COLO668 (cell line): ENCODE data around the gene GADL1.

Source experiments
- DNase-seq: peaks from one replicate; lab custom pipeline; 2025; ENCODE audit not compliant: unreplicated experiment; lab: John Stamatoyannopoulos, UW

GADL1 gene

DNA sequence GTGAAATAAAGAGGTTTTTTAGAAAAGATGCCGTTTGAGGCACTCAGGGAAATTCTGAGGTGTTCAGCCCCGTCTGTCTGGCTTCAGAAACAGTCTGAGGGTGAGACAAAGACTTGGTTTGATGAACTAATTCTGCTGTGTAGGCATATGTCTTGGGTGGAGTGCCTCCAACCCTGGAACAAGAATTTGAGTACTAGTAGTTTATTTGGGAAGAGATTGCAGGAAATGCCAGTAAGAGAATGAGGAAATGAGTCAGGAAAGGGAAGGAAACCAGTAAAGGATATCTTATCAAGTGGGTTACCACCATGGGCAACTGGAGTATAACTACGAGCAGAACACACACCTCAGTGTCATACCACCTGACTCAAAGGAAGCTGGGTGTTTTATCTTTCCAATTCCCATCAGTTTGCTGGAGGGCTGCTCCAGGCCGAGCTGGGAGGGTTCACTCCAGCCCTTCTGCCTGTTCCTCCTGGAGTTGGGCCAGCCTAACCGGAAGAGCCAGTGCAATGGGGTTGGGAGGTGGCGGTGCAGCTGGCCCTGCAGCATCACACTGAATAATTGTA lies 212.7 kb downstream of the GADL1 start:
- DNase-seq: no peak

DNA sequence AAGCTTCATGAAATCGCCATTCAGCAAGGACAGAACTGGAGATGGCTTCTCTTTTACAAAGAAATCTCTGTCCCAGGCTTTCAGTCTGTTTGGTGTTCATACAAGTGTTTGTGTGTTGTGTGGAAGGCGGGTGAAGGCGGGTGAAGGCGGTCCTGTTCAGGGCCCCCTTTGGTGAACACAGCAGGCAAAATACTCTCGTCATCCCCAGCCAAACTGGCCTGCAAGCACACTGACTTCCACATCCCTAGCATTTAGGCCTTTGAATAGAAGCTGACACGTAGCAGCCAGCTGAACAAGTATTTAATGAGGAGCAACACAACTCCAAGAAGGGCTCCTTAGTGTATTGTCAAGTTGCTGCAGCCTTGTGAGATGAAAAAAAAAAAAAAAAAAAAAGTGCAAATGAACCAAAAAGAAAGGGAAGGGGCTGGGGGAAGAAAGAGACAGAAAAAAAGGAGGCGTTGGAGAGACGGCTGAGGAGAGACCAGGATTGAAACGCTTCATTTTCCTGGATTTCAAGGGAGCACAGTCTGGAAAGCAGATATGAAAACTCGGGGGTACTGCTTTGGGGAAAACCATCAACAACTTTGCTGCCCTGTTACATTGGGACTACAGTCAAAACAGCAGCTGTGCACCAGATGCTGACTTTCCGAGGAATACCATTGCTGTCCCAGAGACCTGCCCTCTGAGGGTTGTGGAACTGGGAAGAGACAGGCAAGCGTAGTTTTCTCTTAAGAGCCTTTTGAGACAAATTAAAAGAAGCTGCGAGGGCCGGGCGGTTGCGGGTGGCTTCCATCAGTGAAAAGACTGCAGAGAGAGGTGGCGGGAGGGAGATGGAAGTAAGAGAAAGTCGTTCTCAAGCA lies 213.4 kb downstream of the GADL1 start:
- no peak for DNase-seq

GRCh38 chr3:30679045-30679444 lies 215.4 kb downstream of the GADL1 start:
- no peak for DNase-seq

- no peak for DNase-seq
Measured at GRCh38 chr3:30677347-30677685, 217.1 kb downstream of the GADL1 start.

- no peak for DNase-seq
Measured at GRCh38 chr3:30676424-30677346, 217.8 kb downstream of the GADL1 start.
